H9 (cell line): ENCODE results near the gene KBTBD6. TPM values are rescaled to one million over a fixed set of nuclear protein-coding genes. Genes with fewer than 3 reads are reported as not detected.
A peak's percentile ranks its signal among the peaks of the same experiment; 100 is the strongest.

Source experiments
- DNase-seq: peaks from one replicate; pipeline ENCODE4 v3.0.0-alpha.2; 2017
- H2AFZ ChIP-seq: one replicate; pipeline ENCODE4 v1.6.1; 2013; ENCODE audit warnings: mild to moderate bottlenecking, low read length, control low read depth, moderate library complexity
- H2AK5ac ChIP-seq: 2 replicates; pipeline ENCODE4 v1.6.1; 2013; ENCODE audit warnings: low read length, control low read depth, mixed read lengths; ENCODE audit not compliant: insufficient read length
- H2BK120ac ChIP-seq: one replicate; pipeline ENCODE4 v1.6.1; 2013; ENCODE audit warnings: low read depth, mild to moderate bottlenecking, low read length, control low read depth, inconsistent platforms; ENCODE audit not compliant: poor library complexity, severe bottlenecking
- H2BK12ac ChIP-seq: 2 replicates; pipeline ENCODE4 v1.6.1; 2013; ENCODE audit warnings: low read length, control low read depth, mixed read lengths, low read depth; ENCODE audit not compliant: insufficient read length
- H2BK15ac ChIP-seq: 2 replicates; pipeline ENCODE4 v1.6.1; 2013; ENCODE audit warnings: low read depth, low read length, control low read depth
- H2BK20ac ChIP-seq: one replicate; pipeline ENCODE4 v1.6.1; 2013; ENCODE audit warnings: low read depth, mild to moderate bottlenecking, low read length, control low read depth, inconsistent platforms; ENCODE audit not compliant: poor library complexity, severe bottlenecking
- H2BK5ac ChIP-seq: 2 replicates; pipeline ENCODE4 v1.6.1; 2013; ENCODE audit warnings: low read length, control low read depth, mixed read lengths; ENCODE audit not compliant: insufficient read length
- H3K14ac ChIP-seq: 2 replicates; pipeline ENCODE4 v1.6.1; 2013; ENCODE audit warnings: low read length, control low read depth; ENCODE audit not compliant: insufficient read depth
- H3K18ac ChIP-seq: 2 replicates; pipeline ENCODE4 v1.6.1; 2013; ENCODE audit warnings: low read depth, mild to moderate bottlenecking, mixed read lengths, low read length, control low read depth; ENCODE audit not compliant: insufficient read length
- H3K23ac ChIP-seq: 2 replicates; pipeline ENCODE4 v1.6.1; 2013; ENCODE audit warnings: low read length, control low read depth, mixed read lengths, low read depth; ENCODE audit not compliant: insufficient read length
- H3K23me2 ChIP-seq: 2 replicates; pipeline ENCODE4 v1.6.1; 2013; ENCODE audit warnings: low read depth, mild to moderate bottlenecking, mixed read lengths, low read length, control low read depth; ENCODE audit not compliant: insufficient read length, poor library complexity, severe bottlenecking
- H3K27ac ChIP-seq: 2 replicates; pipeline ENCODE4 v1.5.1; 2013; ENCODE audit warnings: low read length, control low read depth, mixed read lengths, low read depth; ENCODE audit not compliant: insufficient read length
- H3K27me3 ChIP-seq: 2 replicates; pipeline ENCODE4 v1.6.1; 2013; ENCODE audit warnings: low read length, control low read depth, inconsistent platforms; ENCODE audit not compliant: insufficient read depth
- H3K4ac ChIP-seq: 2 replicates; pipeline ENCODE4 v1.6.1; 2013; ENCODE audit warnings: low read depth, mild to moderate bottlenecking, control low read depth, inconsistent platforms, low read length, moderate library complexity
- H3K4me1 ChIP-seq: 2 replicates; pipeline ENCODE4 v1.6.1; 2013; ENCODE audit warnings: low read length, control low read depth, inconsistent platforms; ENCODE audit not compliant: insufficient read depth
- H3K4me2 ChIP-seq: 2 replicates; pipeline ENCODE4 v1.6.1; 2013; ENCODE audit warnings: low read length, control low read depth, mixed read lengths; ENCODE audit not compliant: insufficient read length, insufficient read depth
- H3K56ac ChIP-seq: 2 replicates; pipeline ENCODE4 v1.6.1; 2013; ENCODE audit warnings: low read depth, mild to moderate bottlenecking, mixed read lengths, low read length, control low read depth; ENCODE audit not compliant: insufficient read length
- H3K79me1 ChIP-seq: 2 replicates; pipeline ENCODE4 v1.6.1; 2013; ENCODE audit warnings: low read depth, mild to moderate bottlenecking, moderate library complexity, low read length, control low read depth, inconsistent platforms; ENCODE audit not compliant: insufficient read depth, poor library complexity, severe bottlenecking
- H3K79me2 ChIP-seq: 2 replicates; pipeline ENCODE4 v1.6.1; 2013; ENCODE audit warnings: low read length, control low read depth, inconsistent platforms; ENCODE audit not compliant: insufficient read depth
- H3K9ac ChIP-seq: 2 replicates; pipeline ENCODE4 v1.6.1; 2013; ENCODE audit warnings: low read length, control low read depth, mixed read lengths; ENCODE audit not compliant: insufficient read length; ENCODE audit errors: extremely low read depth
- H3K9me3 ChIP-seq: one replicate; pipeline ENCODE4 v1.6.1; 2013; ENCODE audit warnings: low read depth, low read length, inconsistent platforms; ENCODE audit not compliant: control insufficient read depth
- H3T11ph ChIP-seq: one replicate; pipeline ENCODE4 v1.6.1; 2013; ENCODE audit warnings: mild to moderate bottlenecking, low read length, control low read depth, inconsistent platforms
- H4K20me1 ChIP-seq: one replicate; pipeline ENCODE4 v1.6.1; 2013; ENCODE audit not compliant: control insufficient read depth, insufficient read length, insufficient read depth
- H4K5ac ChIP-seq: 2 replicates; pipeline ENCODE4 v1.6.1; 2013; ENCODE audit warnings: low read depth, mild to moderate bottlenecking, mixed read lengths, low read length, control low read depth; ENCODE audit not compliant: insufficient read length
- H4K8ac ChIP-seq: replicated peaks from 2 replicates; pipeline ENCODE4 v1.6.1; 2013; ENCODE audit warnings: low read length, control low read depth, mixed read lengths, low read depth; ENCODE audit not compliant: insufficient read length
- H4K91ac ChIP-seq: 2 replicates; pipeline ENCODE4 v1.6.1; 2013; ENCODE audit warnings: low read depth, mild to moderate bottlenecking, moderate library complexity, mixed read lengths, low read length, control low read depth; ENCODE audit not compliant: insufficient read length
- H3K27ac Mint-ChIP-seq, 3 experiments: 2 replicates in 2 of 3; 3 replicates in 1 of 3; pipeline ENCODE4 v1.8.0; 2020 to 2021; ENCODE audit warnings: mixed read lengths in 3 of 3, mild to moderate bottlenecking in 1 of 3, moderate library complexity in 1 of 3
- H3K27me3 Mint-ChIP-seq: 2 replicates; pipeline ENCODE4 v1.8.0; 2021; ENCODE audit warnings: low read depth, mild to moderate bottlenecking, moderate library complexity, mixed read lengths
- H3K36me3 Mint-ChIP-seq, 3 experiments: 2 replicates in 2 of 3; 3 replicates in 1 of 3; pipeline ENCODE4 v1.8.0; 2020 to 2021; ENCODE audit warnings: low read depth in 3 of 3, mixed read lengths in 3 of 3; ENCODE audit not compliant: insufficient read depth in 1 of 3
- H3K4me1 Mint-ChIP-seq, 2 experiments: 2 replicates each; pipeline ENCODE4 v1.8.0; 2020; ENCODE audit warnings: mixed read lengths in 2 of 2
- H3K4me3 Mint-ChIP-seq, 2 experiments: 2 replicates in 1 of 2; 3 replicates in 1 of 2; pipeline ENCODE4 v1.8.0; 2020 to 2021; ENCODE audit warnings: mild to moderate bottlenecking in 2 of 2, mixed read lengths in 2 of 2, moderate library complexity in 1 of 2
- H3K9me3 Mint-ChIP-seq, 2 experiments: 2 replicates in 1 of 2; 3 replicates in 1 of 2; pipeline ENCODE4 v1.8.0; 2020; ENCODE audit warnings: mild to moderate bottlenecking in 2 of 2, mixed read lengths in 2 of 2, moderate library complexity in 1 of 2
- CTCF ChIP-seq: fragments of 200-600 bp; sonication (generic); conservative IDR thresholded peaks from 3 replicates; pipeline ENCODE4 v1.8.0; 2021; ENCODE audit warnings: antibody characterized with exemption, mild to moderate bottlenecking
- total RNA-seq: library from RNA; stranded (reverse); gene quantifications from 2 replicates; pipeline ENCODE4 v1.2.1, GENCODE V29; 2021

Gene KBTBD6
- total RNA-seq, 1 experiment from 2014 or later = 11.5 TPM

GRCh38 chr13:41099986-41100385 lies 32.6 kb downstream of the KBTBD6 start:
- Histone ChIP-seq H3K23me2 (no peaks in the 10 kb centered on the region), H2BK120ac (no peak overlapping the region), H3K14ac (no peak overlapping the region)

More at GRCh38 chr13:41099986-41100385, 32.6 kb downstream of the KBTBD6 start:
- H3K9ac ChIP-seq = no peak overlapping the region
- no peak for TF ChIP-seq CTCF
- H2AK5ac ChIP-seq = no peak overlapping the region
- H3K4ac ChIP-seq = no peak overlapping the region
- Mint-ChIP-seq H3K4me1 (peaks cover 0 to 4% of the 10 kb centered on the region in 2 experiments; a peak in 1 of 4 replicates), H3K36me3 (no peaks in the 10 kb centered on the region), H3K27me3 (no peaks in the 10 kb centered on the region), H3K27ac (peak overlapping the region in 1 of 3 experiments; percentile 23; a peak in 1 of 7 replicates), H3K9me3 (peaks cover 0 to 6% of the 10 kb centered on the region in 2 experiments; a peak in 1 of 5 replicates), H3K4me3 (no peak overlapping the region)
- no peak overlapping the region for H3T11ph ChIP-seq
- no peaks in the 10 kb centered on the region for H3K9me3 ChIP-seq
- H3K23ac ChIP-seq = no peak overlapping the region
- H3K27me3 ChIP-seq = no peaks in the 10 kb centered on the region
- H3K56ac ChIP-seq = no peak overlapping the region
- no peak overlapping the region for H4K5ac ChIP-seq
- H4K91ac ChIP-seq = no peak overlapping the region
- H2BK15ac ChIP-seq = no peak overlapping the region
- no peak overlapping the region for H2BK12ac ChIP-seq
- no peak overlapping the region for H2AFZ ChIP-seq
- no peak overlapping the region for H4K8ac ChIP-seq
- H2BK5ac ChIP-seq = no peak overlapping the region
- no peak for DNase-seq
- H2BK20ac ChIP-seq = no peak overlapping the region
- no peak overlapping the region for H3K4me2 ChIP-seq
- no peak overlapping the region for H3K18ac ChIP-seq
- H4K20me1 ChIP-seq = no peaks in the 10 kb centered on the region
- no peaks in the 10 kb centered on the region for H3K79me1 ChIP-seq
- H3K79me2 ChIP-seq = no peaks in the 10 kb centered on the region
- H3K27ac ChIP-seq = no peak overlapping the region
- no peaks in the 10 kb centered on the region for H3K4me1 ChIP-seq
